Measurements from ENCODE around the gene PCSK9. TPM values are rescaled to one million over a fixed set of nuclear protein-coding genes. Genes with fewer than 3 reads are reported as not detected.

PCSK9 gene
- total RNA-seq, 1 donor from 2014 or later = not detected

DNA sequence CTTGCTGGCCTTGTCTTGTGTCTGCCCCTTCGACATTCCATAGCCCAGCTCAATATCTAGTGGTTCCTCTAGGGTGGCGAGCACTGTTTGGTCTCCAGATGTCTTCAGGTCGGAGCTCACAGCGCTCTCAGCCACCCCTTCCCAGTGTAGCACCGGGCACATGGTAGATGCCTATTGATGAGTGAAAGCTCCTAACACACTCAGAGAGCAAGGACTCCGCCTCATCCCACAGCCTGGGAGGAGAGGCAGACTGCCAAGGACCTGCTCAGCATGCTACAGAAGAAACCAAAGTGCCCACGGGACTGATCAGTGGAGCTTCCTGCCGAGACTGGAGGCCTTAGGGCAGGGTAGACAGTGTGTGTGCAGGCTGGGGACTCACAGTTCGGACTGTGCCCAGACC lies 10.9 kb downstream of the PCSK9 start:
- DNase-seq (ENCODE audit: low spot score) = no peak
- Mint-ChIP-seq H3K4me3 (no peak overlapping the region), H3K36me3 (ENCODE audit: low read depth) (no peaks in the 10 kb centered on the region), H3K27ac (no peak overlapping the region), H3K9me3 (no peaks in the 10 kb centered on the region), H3K27me3 (ENCODE audit: insufficient read depth) (peaks cover 2% of the 10 kb centered on the region), H3K4me1 (ENCODE audit: low read depth) (no peaks in the 10 kb centered on the region)
- intact Hi-C loops (cut with micrococcal nuclease) = no loop called here

GRCh38 chr1:55051169-55051568 lies 11.8 kb downstream of the PCSK9 start:
- Mint-ChIP-seq H3K4me3 (no peak overlapping the region), H3K27ac (no peak overlapping the region), H3K36me3 (ENCODE audit: low read depth) (no peaks in the 10 kb centered on the region), H3K4me1 (ENCODE audit: low read depth) (no peaks in the 10 kb centered on the region), H3K9me3 (no peaks in the 10 kb centered on the region), H3K27me3 (ENCODE audit: insufficient read depth) (peaks cover 2% of the 10 kb centered on the region)
- intact Hi-C loops (cut with micrococcal nuclease) = no loop called here
- no peak for DNase-seq (ENCODE audit: low spot score)

DNA sequence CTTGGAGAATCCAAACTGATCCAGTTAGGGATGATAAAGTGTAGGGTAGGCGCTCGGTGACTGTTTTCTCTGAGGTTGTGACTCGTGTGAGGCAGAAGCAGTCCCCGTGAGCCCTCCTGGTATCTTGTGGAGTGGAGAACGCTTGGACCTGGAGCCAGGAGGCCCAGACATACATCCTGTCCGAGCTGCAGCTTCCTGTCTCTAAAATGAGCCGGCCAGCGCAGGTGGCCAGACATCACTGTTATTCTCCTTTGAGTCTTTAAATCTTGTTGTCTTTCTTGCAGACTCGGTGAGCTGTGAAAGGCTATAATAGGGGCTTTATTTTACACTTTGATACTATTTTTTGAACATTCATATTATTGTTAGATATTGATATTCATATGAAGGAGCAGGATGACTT lies 12.3 kb downstream of the PCSK9 start:
- no peaks in the 10 kb centered on the region for H3K4me1 Mint-ChIP-seq (ENCODE audit: low read depth)
- DNase-seq (ENCODE audit: low spot score) = no peak
- no peak overlapping the region for H3K4me3 Mint-ChIP-seq
- intact Hi-C loops (cut with micrococcal nuclease) = no loop called here
- no peak overlapping the region for H3K27ac Mint-ChIP-seq
- H3K9me3 Mint-ChIP-seq = no peaks in the 10 kb centered on the region
- peaks cover 2% of the 10 kb centered on the region for H3K27me3 Mint-ChIP-seq (ENCODE audit: insufficient read depth)
- no peaks in the 10 kb centered on the region for H3K36me3 Mint-ChIP-seq (ENCODE audit: low read depth)

DNA sequence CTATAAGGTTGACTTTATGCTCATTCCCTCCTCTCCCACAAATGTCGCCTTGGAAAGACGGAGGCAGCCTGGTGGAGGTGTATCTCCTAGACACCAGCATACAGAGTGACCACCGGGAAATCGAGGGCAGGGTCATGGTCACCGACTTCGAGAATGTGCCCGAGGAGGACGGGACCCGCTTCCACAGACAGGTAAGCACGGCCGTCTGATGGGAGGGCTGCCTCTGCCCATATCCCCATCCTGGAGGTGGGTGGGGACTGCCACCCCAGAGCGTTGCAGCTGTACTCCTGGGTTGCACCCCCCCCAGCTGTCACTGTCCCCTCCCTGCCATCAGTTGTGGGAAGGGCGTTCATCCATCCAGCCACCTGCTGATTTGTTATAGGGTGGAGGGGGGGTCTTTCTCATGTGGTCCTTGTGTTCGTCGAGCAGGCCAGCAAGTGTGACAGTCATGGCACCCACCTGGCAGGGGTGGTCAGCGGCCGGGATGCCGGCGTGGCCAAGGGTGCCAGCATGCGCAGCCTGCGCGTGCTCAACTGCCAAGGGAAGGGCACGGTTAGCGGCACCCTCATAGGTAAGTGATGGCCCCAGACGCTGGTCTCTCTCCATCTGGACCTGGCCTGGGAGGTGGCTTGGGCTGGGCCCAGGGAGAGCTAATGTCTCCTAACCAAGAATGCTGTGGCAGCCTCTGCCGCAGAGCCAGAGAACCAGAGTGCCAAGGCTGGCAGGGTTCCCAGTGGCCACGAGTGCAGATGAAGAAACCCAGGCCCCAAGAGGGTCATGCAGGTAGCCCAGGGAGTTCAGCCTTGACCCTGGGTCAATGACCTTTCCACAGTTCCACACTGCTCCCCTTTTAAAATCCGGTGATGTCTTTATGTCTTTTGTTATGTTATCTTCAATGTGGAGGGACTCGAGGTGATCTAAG lies 13.1 kb downstream of the PCSK9 start:
- no peaks in the 10 kb centered on the region for H3K9me3 Mint-ChIP-seq
- no peak overlapping the region for H3K27ac Mint-ChIP-seq
- H3K4me3 Mint-ChIP-seq = no peak overlapping the region
- peaks cover 2% of the 10 kb centered on the region for H3K27me3 Mint-ChIP-seq (ENCODE audit: insufficient read depth)
- no peak for DNase-seq (ENCODE audit: low spot score)
- H3K4me1 Mint-ChIP-seq (ENCODE audit: low read depth) = no peaks in the 10 kb centered on the region
- intact Hi-C loops (cut with micrococcal nuclease) = no loop called here
- H3K36me3 Mint-ChIP-seq (ENCODE audit: low read depth) = no peaks in the 10 kb centered on the region

- Mint-ChIP-seq H3K27me3 (ENCODE audit: insufficient read depth) (no peaks in the 10 kb centered on the region), H3K27ac (no peak overlapping the region), H3K4me1 (ENCODE audit: low read depth) (no peaks in the 10 kb centered on the region), H3K4me3 (no peak overlapping the region), H3K9me3 (no peaks in the 10 kb centered on the region), H3K36me3 (ENCODE audit: low read depth) (no peaks in the 10 kb centered on the region)
- no peak for DNase-seq (ENCODE audit: low spot score)
- intact Hi-C loops (cut with micrococcal nuclease) = no loop called here
These were observed 14.1 kb downstream of the PCSK9 start for GRCh38 chr1:55053265-55053954.

- no peak for DNase-seq (ENCODE audit: low spot score)
- Mint-ChIP-seq H3K27me3 (ENCODE audit: insufficient read depth) (no peaks in the 10 kb centered on the region), H3K4me3 (no peak overlapping the region), H3K36me3 (ENCODE audit: low read depth) (no peaks in the 10 kb centered on the region), H3K4me1 (ENCODE audit: low read depth) (no peaks in the 10 kb centered on the region), H3K9me3 (no peaks in the 10 kb centered on the region), H3K27ac (no peak overlapping the region)
- intact Hi-C loops (cut with micrococcal nuclease) = no loop called here
These were observed 15.0 kb downstream of the PCSK9 start for GRCh38 chr1:55054396-55054795.

- H3K27me3 Mint-ChIP-seq (ENCODE audit: insufficient read depth) = no peaks in the 10 kb centered on the region
- intact Hi-C loops (cut with micrococcal nuclease) = no loop called here
- no peaks in the 10 kb centered on the region for H3K36me3 Mint-ChIP-seq (ENCODE audit: low read depth)
- no peak for DNase-seq (ENCODE audit: low spot score)
- no peak overlapping the region for H3K27ac Mint-ChIP-seq
- peaks cover 4% of the 10 kb centered on the region for H3K4me1 Mint-ChIP-seq (ENCODE audit: low read depth)
- no peaks in the 10 kb centered on the region for H3K9me3 Mint-ChIP-seq
- no peak overlapping the region for H3K4me3 Mint-ChIP-seq
These were observed 15.9 kb downstream of the PCSK9 start for GRCh38 chr1:55055084-55055882.

- H3K27ac Mint-ChIP-seq = no peak overlapping the region
- H3K36me3 Mint-ChIP-seq (ENCODE audit: low read depth) = no peaks in the 10 kb centered on the region
- intact Hi-C loops (cut with micrococcal nuclease) = no loop called here
- no peaks in the 10 kb centered on the region for H3K27me3 Mint-ChIP-seq (ENCODE audit: insufficient read depth)
- no peak overlapping the region for H3K4me3 Mint-ChIP-seq
- peaks cover 11% of the 10 kb centered on the region for H3K4me1 Mint-ChIP-seq (ENCODE audit: low read depth)
- no peaks in the 10 kb centered on the region for H3K9me3 Mint-ChIP-seq
- no peak for DNase-seq (ENCODE audit: low spot score)
These were observed 16.7 kb downstream of the PCSK9 start for GRCh38 chr1:55055951-55056631.

DNA sequence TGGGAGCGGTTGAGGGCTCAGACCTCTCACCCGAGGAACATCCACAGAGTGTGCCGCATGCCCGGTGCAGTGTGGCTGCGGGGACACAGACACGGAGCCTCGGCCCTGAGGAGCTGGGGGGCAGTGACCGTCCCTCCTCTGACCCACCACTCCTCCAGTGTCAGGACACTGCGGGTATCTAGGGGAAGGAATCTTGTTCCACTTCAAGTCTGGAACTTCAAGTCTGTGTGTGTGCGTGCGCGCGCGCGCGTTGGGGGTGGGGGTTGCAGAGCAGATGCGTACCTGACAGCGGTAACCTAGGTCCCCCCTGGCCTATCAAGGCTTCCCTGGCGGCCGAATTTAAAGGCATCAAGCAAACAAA lies 17.3 kb downstream of the PCSK9 start:
- intact Hi-C loops (cut with micrococcal nuclease) = no loop called here
- Mint-ChIP-seq H3K4me1 (ENCODE audit: low read depth) (peaks cover 11% of the 10 kb centered on the region), H3K27ac (no peak overlapping the region), H3K36me3 (ENCODE audit: low read depth) (no peaks in the 10 kb centered on the region), H3K9me3 (no peaks in the 10 kb centered on the region), H3K27me3 (ENCODE audit: insufficient read depth) (no peaks in the 10 kb centered on the region), H3K4me3 (no peak overlapping the region)
- no peak for DNase-seq (ENCODE audit: low spot score)

DNA sequence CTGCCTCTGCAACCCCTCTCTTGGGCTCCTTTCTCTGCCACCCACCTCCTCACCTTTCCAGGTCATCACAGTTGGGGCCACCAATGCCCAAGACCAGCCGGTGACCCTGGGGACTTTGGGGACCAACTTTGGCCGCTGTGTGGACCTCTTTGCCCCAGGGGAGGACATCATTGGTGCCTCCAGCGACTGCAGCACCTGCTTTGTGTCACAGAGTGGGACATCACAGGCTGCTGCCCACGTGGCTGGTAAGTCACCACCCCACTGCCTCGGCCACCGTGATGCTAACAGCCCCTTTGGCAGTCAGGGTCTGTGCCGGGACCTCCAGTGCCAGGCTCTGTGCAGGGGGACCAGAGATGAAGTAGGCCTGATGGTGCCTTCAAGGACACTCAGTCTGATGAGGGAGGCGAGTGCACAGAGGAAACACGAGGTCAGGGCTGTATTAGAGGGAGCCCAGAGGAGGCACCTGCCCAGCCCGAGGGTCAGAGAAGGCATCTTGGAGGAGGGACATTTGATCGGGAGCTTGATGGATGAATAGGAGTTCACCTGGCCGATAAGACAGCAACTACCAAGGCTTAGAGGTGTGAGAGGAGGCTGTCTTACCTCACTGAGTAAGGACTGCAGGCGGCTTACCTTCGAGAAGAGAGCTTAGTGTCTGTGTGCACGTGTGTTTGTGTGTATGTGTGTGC lies 18.1 kb downstream of the PCSK9 start:
- no peak for DNase-seq (ENCODE audit: low spot score)
- intact Hi-C loops (cut with micrococcal nuclease) = no loop called here
- H3K4me3 Mint-ChIP-seq = no peak overlapping the region
- H3K27me3 Mint-ChIP-seq (ENCODE audit: insufficient read depth) = no peaks in the 10 kb centered on the region
- H3K36me3 Mint-ChIP-seq (ENCODE audit: low read depth) = no peaks in the 10 kb centered on the region
- H3K4me1 Mint-ChIP-seq (ENCODE audit: low read depth) = peaks cover 11% of the 10 kb centered on the region
- H3K9me3 Mint-ChIP-seq = no peaks in the 10 kb centered on the region
- H3K27ac Mint-ChIP-seq = no peak overlapping the region

GRCh38 chr1:55057956-55058298 lies 18.6 kb downstream of the PCSK9 start:
- Mint-ChIP-seq H3K4me1 (ENCODE audit: low read depth) (peaks cover 11% of the 10 kb centered on the region), H3K27me3 (ENCODE audit: insufficient read depth) (no peaks in the 10 kb centered on the region), H3K36me3 (ENCODE audit: low read depth) (no peaks in the 10 kb centered on the region), H3K4me3 (no peak overlapping the region), H3K9me3 (no peaks in the 10 kb centered on the region), H3K27ac (no peak overlapping the region)
- intact Hi-C loops (cut with micrococcal nuclease) = no loop called here
- DNase-seq (ENCODE audit: low spot score) = no peak

All from activated T-helper 1 cell treated with anti-CD3 and anti-CD28 coated beads, Interleukin-12 subunit alpha, Interleukin-12 subunit beta, Interleukin-2, Interleukin-4 antibody, amounts not matched to agents 30 ng/mL and 10 ng/mL and 1 ng/mL, durations not matched to agents 14 hours and 24 hours and 36 hours (primary cell).